ENCODE data around the gene LCE2A.

GRCh38 chr1:152743371-152744145, 45.4 kb downstream of the LCE2A start:
- no peak for TF ChIP-seq CTCF (IDR thresholded peaks at IDR 0.05)
- no peak for TF ChIP-seq POLR2A (IDR thresholded peaks at IDR 0.05)
- TF ChIP-seq POLR2AphosphoS5 (IDR thresholded peaks at IDR 0.05; ENCODE audit: insufficient read depth in 1 of 2, low read depth in 1 of 2): no peak

Measured in vagina (tissue), 2 donors.